ENCODE measurements around the gene CRYGD. TPM values are rescaled to one million over a fixed set of nuclear protein-coding genes. Genes with fewer than 3 reads are reported as not detected.

Gene CRYGD
- polyA plus RNA-seq, 2 of the 4 experiments (the other 2 are of a cell fraction): not detected

- Histone ChIP-seq H3K4me2 (no peak overlapping the region), H3K4me3 (no peak overlapping the region), H3K27ac (no peak overlapping the region), H3K4me1 (peaks cover 5% of the 10 kb centered on the region; the same call in 1 of the 3 replicates), H3K9me3 (no peaks in the 10 kb centered on the region)
- ATAC-seq (no peak), DNase-seq (ENCODE audit: low read depth in 1 of 2, low spot score in 1 of 2) (no peak), FAIRE-seq (no peak)
- ChIA-PET POLR2A (no interaction called here), CTCF (interaction anchor here (0.9 to 3.1 kb wide), 5 partner anchors 40 to 362 kb away, joined by 3 to 27 read pairs (median 4); partner anchors contain the start of gene IDH1)
- WGBS (ENCODE audit: missing lambda C conversion rate): 83% methylated on average over 3 of the region's 3 CpGs
- TF ChIP-seq RCOR1 (IDR thresholded peaks at IDR 0.05; ENCODE audit: low read depth, low read length) (no peak), NR3C1 (IDR thresholded peaks at IDR 0.05) (no peak), RNF2 (IDR thresholded peaks at IDR 0.05; ENCODE audit: borderline replicate concordance, low read depth) (no peak), HOXB5 (CRISPR knock-in tag; IDR thresholded peaks at IDR 0.05) (no peak), CHD4 (IDR thresholded peaks at IDR 0.05; ENCODE audit: borderline replicate concordance) (no peak), FOSL2 (IDR thresholded peaks at IDR 0.05) (no peak), FOSL2 (CRISPR knock-in tag; IDR thresholded peaks at IDR 0.05) (no peak), RARB (CRISPR knock-in tag; IDR thresholded peaks at IDR 0.05) (no peak), KDM5A (IDR thresholded peaks at IDR 0.05) (no peak), JUN (IDR thresholded peaks at IDR 0.05) (no peak)
These were observed 20.7 kb downstream of the CRYGD start for GRCh38 chr2:208103616-208104015.

GRCh38 chr2:208101716-208102631 lies 22.4 kb downstream of the CRYGD start:
- peak; percentile 84 to 87; a peak in 5 of 6 replicates for ATAC-seq
- POLR2A ChIA-PET: interaction anchor here (1.3 kb wide), 1 partner anchor 153 kb away, joined by 12 read pairs; the partner anchor contains the start of gene IDH1

More at GRCh38 chr2:208101716-208102631, 22.4 kb downstream of the CRYGD start:
- Histone ChIP-seq H3K4me2 (peak overlapping the region; percentile 40; the same call in 2 of the 3 replicates), H3K27ac (no peak overlapping the region), H3K9me3 (no peaks in the 10 kb centered on the region), H3K4me1 (peaks cover 5% of the 10 kb centered on the region; the same call in 1 of the 3 replicates), H3K4me3 (no peak overlapping the region)
- 49% methylated on average over 10 of the region's 10 CpGs for WGBS (ENCODE audit: missing lambda C conversion rate)
- DNase-seq (ENCODE audit: low read depth in 1 of 2, low spot score in 1 of 2): peak in 1 of 2 experiments; percentile 45
- CTCF ChIA-PET: interaction anchor here (0.7 to 3.1 kb wide), 14 partner anchors 9 to 169 kb away, joined by 3 to 27 read pairs (median 4); partner anchors contain the start of genes IDH1 and PIKFYVE
- TF ChIP-seq PBX3 (IDR thresholded peaks at IDR 0.05) (no peak), FOSB (CRISPR knock-in tag; IDR thresholded peaks at IDR 0.05) (no peak), GATA3 (IDR thresholded peaks at IDR 0.05; ENCODE audit: borderline replicate concordance) (no peak), KDM1A (IDR thresholded peaks at IDR 0.05; ENCODE audit: low read depth) (no peak), PHF8 (IDR thresholded peaks at IDR 0.05; ENCODE audit: borderline replicate concordance, low read depth) (no peak), SMC3 (IDR thresholded peaks at IDR 0.05) (peak; percentile 48; the same call in 1 of the 3 replicates), EP300 (IDR thresholded peaks at IDR 0.05) (no peak), ELK1 (IDR thresholded peaks at IDR 0.05; ENCODE audit: low read depth, low read length) (no peak), SREBF2 (IDR thresholded peaks at IDR 0.05) (no peak), USF2 (IDR thresholded peaks at IDR 0.05) (no peak), RAD21 (conservative IDR thresholded peaks at IDR 0.05 in 1 of 2, IDR thresholded peaks at IDR 0.05 in 1 of 2) (peak; percentile 66 to 72), CTCF (IDR thresholded peaks at IDR 0.05) (peak; percentile 63)
- FAIRE-seq: no peak

All from A549 (cell line).